ENCODE results near the gene CSF3. TPM values are rescaled to one million over a fixed set of nuclear protein-coding genes. Genes with fewer than 3 reads are reported as not detected.
A peak's percentile ranks its signal among the peaks of the same experiment; 100 is the strongest.

The CSF3 gene
- total and polyA plus RNA-seq, 2 of the 4 experiments (the other 2 are of a cell fraction), result not detected

- TF ChIP-seq ELK1 (IDR thresholded peaks at IDR 0.05; ENCODE audit: borderline replicate concordance, low read depth, low read length) (no peak), MAFK (IDR thresholded peaks at IDR 0.05; ENCODE audit: low read depth, low read length) (peak; percentile 19; the same call in 1 of the 2 replicates), BHLHE40 (IDR thresholded peaks at IDR 0.05; ENCODE audit: low read depth, low read length) (peak; percentile 30), SMC3 (IDR thresholded peaks at IDR 0.05; ENCODE audit: low read depth, low read length) (peak; percentile 93)
Observed at GRCh38 chr17:39980351-39981206, 34.7 kb upstream of the CSF3 start, which contains the start of gene PSMD3 (continued).
